Measurements from ENCODE around the gene CC2D1A.
"Not testable (repeated sequence)": the region's sequence is repeated elsewhere in the genome, so short reads cannot be mapped to it uniquely, and the experiment has no call there.

Gene CC2D1A

DNA sequence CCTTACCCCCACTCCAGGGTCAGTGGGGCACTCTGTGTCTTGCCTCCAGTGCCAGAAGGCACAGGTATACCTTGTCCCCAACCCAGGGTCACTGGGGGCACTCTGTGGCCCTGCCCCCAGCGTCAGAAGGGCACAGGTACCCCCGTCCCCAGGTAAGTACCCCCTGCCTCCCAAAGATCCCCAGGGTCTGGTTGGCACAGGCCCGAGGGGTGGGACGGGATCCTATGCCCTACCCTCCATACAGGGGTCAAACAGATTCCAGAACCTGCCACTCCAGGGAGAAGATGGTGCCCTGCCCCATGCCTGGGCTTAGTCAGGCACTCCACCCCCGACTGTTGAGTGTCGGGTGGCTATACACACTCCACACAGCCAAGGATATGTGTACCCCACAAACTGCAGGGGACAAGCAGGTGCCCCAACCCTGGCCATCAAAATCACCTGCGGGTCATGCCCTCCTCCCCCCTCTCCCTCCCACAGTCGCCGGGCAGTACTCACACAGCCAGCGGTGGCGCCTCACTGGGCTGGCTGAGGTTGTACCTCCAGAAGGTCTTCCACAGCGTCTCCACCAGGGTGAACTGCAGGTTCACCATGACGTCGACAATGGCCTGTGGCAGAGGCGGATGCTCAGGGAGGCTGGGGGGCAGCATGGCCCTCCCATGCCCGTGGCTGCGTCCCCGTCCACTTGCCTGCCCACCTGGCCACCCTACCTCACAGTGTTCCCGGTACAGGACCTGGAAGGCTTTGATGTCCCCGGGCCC is 60.1 kb downstream of the CC2D1A start:
- H3K27me3 ChIP-seq (ENCODE audit: insufficient read depth, poor library complexity, severe bottlenecking) = no peaks in the 10 kb centered on the region
- DNase-seq (ENCODE audit: low read depth in 1 of 2, low spot score in 1 of 2) = no peak
- H3K4me3 ChIP-seq (replicated peaks; ENCODE audit: insufficient read depth, low read length) = no peak overlapping the region
- no peak overlapping the region for H3K27ac ChIP-seq (replicated peaks)
- no peak for TF ChIP-seq GABPA (IDR thresholded peaks at IDR 0.05; ENCODE audit: low read depth)
- no peak for TF ChIP-seq SPI1 (IDR thresholded peaks at IDR 0.05; ENCODE audit: borderline replicate concordance, low read depth)
- TF ChIP-seq CTCF (IDR thresholded peaks at IDR 0.05; ENCODE audit: insufficient read depth, low read length) = no peak
- TF ChIP-seq, protein P1, sequence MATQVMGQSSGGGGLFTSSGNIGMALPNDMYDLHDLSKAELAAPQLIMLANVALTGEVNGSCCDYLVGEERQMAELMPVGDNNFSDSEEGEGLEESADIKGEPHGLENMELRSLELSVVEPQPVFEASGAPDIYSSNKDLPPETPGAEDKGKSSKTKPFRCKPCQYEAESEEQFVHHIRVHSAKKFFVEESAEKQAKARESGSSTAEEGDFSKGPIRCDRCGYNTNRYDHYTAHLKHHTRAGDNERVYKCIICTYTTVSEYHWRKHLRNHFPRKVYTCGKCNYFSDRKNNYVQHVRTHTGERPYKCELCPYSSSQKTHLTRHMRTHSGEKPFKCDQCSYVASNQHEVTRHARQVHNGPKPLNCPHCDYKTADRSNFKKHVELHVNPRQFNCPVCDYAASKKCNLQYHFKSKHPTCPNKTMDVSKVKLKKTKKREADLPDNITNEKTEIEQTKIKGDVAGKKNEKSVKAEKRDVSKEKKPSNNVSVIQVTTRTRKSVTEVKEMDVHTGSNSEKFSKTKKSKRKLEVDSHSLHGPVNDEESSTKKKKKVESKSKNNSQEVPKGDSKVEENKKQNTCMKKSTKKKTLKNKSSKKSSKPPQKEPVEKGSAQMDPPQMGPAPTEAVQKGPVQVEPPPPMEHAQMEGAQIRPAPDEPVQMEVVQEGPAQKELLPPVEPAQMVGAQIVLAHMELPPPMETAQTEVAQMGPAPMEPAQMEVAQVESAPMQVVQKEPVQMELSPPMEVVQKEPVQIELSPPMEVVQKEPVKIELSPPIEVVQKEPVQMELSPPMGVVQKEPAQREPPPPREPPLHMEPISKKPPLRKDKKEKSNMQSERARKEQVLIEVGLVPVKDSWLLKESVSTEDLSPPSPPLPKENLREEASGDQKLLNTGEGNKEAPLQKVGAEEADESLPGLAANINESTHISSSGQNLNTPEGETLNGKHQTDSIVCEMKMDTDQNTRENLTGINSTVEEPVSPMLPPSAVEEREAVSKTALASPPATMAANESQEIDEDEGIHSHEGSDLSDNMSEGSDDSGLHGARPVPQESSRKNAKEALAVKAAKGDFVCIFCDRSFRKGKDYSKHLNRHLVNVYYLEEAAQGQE (IDR thresholded peaks at IDR 0.05; ENCODE audit: insufficient replicate concordance, low read depth) = no peak
- TF ChIP-seq POLR2AphosphoS5 (IDR thresholded peaks at IDR 0.05; ENCODE audit: low read depth) = no peak

DNA sequence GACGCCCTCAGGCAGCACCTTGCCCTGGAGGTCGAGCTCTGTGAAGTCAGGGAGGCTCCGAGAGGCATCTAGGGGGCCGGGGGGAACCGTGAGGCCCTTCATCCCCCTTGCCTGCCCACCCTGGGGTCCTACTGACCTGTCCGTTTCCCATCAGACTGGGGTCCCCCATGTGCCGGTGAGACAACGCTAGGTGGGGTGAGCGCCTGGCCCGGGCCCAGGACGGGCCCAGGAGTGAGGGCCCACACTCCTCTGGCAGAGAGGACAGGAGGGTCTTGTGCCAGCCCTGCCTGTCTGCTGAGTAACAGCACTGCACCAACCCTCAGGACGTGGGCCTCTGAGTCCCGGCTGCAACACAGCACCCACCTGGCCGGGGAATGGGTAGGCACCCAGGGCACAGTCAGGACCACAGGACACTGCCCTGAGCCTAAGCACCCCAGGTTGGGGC is 60.7 kb downstream of the CC2D1A start:
- no peak for DNase-seq (ENCODE audit: low read depth in 1 of 2, low spot score in 1 of 2)
- Histone ChIP-seq H3K4me3 (replicated peaks; ENCODE audit: insufficient read depth, low read length) (no peak overlapping the region), H3K27ac (replicated peaks) (no peak overlapping the region), H3K27me3 (ENCODE audit: insufficient read depth, poor library complexity, severe bottlenecking) (no peaks in the 10 kb centered on the region)
- no peak for TF ChIP-seq SPI1 (IDR thresholded peaks at IDR 0.05; ENCODE audit: borderline replicate concordance, low read depth)
- TF ChIP-seq, protein P1 (IDR thresholded peaks at IDR 0.05; ENCODE audit: insufficient replicate concordance, low read depth) = no peak
- no peak for TF ChIP-seq GABPA (IDR thresholded peaks at IDR 0.05; ENCODE audit: low read depth)
- no peak for TF ChIP-seq CTCF (IDR thresholded peaks at IDR 0.05; ENCODE audit: insufficient read depth, low read length)
- no peak for TF ChIP-seq POLR2AphosphoS5 (IDR thresholded peaks at IDR 0.05; ENCODE audit: low read depth)

GRCh38 chr19:13967206-13967605 is 61.2 kb downstream of the CC2D1A start:
- H3K4me3 ChIP-seq (replicated peaks; ENCODE audit: insufficient read depth, low read length); H3K27me3 ChIP-seq (ENCODE audit: insufficient read depth, poor library complexity, severe bottlenecking); H3K27ac ChIP-seq (replicated peaks); DNase-seq (ENCODE audit: low read depth in 1 of 2, low spot score in 1 of 2): not testable (repeated sequence)

DNA sequence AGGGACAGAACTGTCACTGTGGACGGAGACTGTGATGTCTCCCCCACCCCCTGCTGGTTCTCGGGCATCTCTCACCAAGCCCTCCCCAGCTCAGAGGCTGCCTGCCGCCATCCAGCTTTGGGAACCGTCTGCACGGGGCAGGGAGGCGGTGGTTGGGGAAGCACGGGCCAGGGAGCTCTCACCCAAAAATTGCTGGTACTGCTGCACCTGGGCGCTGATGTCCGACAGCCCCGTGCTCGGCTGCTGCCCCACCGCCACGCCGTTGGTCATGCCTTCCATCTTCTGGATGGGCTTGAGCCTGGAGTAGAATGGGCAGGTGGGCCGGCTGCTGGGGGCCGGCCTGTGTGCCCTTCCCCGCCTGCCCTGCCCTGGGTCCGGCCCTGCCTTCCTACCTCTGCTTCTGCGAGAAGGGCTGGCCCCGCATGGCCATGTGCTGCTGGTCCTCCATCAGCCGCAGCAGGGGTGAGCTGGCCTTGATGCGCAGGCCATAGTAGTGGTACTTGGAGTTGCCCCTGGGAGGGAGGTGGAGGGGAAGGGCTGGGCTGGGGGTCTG is 62.5 kb downstream of the CC2D1A start:
- TF ChIP-seq CTCF (IDR thresholded peaks at IDR 0.05; ENCODE audit: insufficient read depth, low read length) (no peak), POLR2AphosphoS5 (IDR thresholded peaks at IDR 0.05; ENCODE audit: low read depth) (no peak), SPI1 (IDR thresholded peaks at IDR 0.05; ENCODE audit: borderline replicate concordance, low read depth) (no peak), GABPA (IDR thresholded peaks at IDR 0.05; ENCODE audit: low read depth) (no peak)
- TF ChIP-seq, protein P1 (IDR thresholded peaks at IDR 0.05; ENCODE audit: insufficient replicate concordance, low read depth) = no peak
- no peak for DNase-seq (ENCODE audit: low read depth in 1 of 2, low spot score in 1 of 2)
- H3K27ac ChIP-seq (replicated peaks) = no peak overlapping the region
- H3K27me3 ChIP-seq (ENCODE audit: insufficient read depth, poor library complexity, severe bottlenecking) = no peaks in the 10 kb centered on the region
- no peak overlapping the region for H3K4me3 ChIP-seq (replicated peaks; ENCODE audit: insufficient read depth, low read length)
